HG03139 (cell line): ENCODE data around the gene MRPL43.
"Not testable (repeated sequence)": the region's sequence is repeated elsewhere in the genome, so short reads cannot be mapped to it uniquely, and the experiment has no call there.

ENCODE experiments used
- ATAC-seq: cut with Tn5 transposase; IDR thresholded peaks from one replicate; pipeline ENCODE4 v1.9.1; 2021; ENCODE audit not compliant: unreplicated experiment

Gene MRPL43

DNA sequence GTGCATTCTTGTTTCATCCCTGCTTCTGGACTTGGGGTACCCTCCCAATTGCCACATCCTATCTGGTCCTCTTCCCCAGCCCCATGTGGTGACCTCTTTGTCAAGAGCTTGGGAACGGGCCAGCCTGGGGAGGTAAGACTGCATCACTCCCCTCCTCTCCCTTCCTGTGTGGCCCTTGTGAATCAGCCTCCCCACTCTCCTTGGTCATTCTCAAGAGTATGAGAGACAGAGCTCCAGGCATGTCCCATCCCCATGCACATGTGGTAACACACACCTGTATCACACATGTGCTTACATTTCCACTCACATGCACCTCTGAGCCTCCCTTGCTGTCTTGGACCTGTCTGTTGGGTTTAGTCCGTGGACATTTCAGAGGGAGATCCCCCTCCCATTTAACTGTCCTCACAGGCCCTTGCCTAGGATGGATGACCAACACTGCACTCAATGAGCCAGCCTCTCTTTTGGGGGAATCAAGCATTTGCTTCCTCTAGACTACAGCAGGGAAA, 2.6 kb downstream of the MRPL43 start:
- ATAC-seq: no peak

- no peak for ATAC-seq
Observed at GRCh38 chr10:100983868-100984671, 3.2 kb downstream of the MRPL43 start.

- no peak for ATAC-seq
Observed at GRCh38 chr10:100982916-100983830, 4.1 kb downstream of the MRPL43 start.

DNA sequence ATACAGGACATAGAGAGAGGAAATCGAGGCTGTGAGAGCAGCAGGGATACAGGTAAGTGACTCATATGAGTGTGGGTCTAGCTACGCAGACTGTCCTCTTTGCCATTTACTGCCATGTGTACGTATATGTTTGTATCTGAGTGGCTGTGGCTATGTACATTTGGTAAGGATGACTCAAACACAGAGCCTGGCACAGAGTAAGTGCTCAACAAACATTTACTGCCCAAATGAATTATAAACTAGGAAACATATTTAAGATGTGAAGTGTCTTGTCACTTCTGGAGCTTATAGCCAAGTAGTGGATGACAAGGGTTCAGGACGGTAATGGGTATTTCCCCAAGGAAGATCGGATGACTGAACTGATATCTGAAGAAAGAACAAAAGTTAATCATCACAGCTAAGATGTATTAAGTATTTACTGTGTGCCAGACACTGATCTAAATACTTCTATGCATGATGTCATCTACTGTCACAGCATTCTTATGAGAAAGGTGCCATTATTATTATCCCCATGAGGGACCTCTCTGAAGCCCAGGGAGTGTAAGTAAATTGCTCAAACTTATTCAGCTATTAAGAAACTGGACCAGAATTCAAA, 6.0 kb downstream of the MRPL43 start:
- no peak for ATAC-seq

GRCh38 chr10:100980711-100981110, 6.6 kb downstream of the MRPL43 start:
- no peak for ATAC-seq

DNA sequence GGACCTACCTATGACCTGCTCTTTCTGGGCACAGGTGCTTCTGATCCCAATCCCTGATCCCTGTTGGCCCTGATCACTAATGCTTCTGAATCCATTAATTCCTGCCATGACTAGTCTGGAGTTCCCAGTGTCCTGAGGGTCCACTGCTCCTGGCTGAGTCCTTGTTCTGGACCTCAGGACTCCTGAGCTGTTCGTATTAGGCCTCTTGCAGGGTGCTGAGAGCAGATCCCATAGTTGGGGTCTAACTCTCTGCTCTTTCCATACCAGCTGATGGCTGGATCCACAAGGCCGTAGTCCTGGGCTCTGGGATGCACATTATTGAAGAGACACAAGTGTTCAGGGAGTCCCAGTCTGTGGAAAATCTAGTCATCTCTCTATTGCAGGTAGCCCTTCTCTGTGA, 7.0 kb downstream of the MRPL43 start:
- ATAC-seq: no peak

- no peak for ATAC-seq
Observed at GRCh38 chr10:100979791-100980272, 7.5 kb downstream of the MRPL43 start.

DNA sequence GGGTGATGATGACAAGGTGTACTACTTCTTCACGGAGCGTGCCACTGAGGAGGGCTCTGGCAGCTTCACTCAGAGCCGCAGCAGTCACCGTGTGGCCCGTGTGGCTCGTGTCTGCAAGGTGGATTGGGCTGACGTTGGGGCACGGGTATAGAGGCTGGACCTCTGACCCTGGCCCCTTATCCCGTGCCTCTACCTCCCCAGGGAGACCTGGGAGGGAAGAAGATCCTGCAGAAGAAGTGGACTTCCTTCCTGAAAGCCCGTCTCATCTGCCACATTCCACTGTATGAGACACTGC, 8.4 kb downstream of the MRPL43 start:
- ATAC-seq: no peak

GRCh38 chr10:100978121-100978900, 9.0 kb downstream of the MRPL43 start:
- no peak for ATAC-seq

DNA sequence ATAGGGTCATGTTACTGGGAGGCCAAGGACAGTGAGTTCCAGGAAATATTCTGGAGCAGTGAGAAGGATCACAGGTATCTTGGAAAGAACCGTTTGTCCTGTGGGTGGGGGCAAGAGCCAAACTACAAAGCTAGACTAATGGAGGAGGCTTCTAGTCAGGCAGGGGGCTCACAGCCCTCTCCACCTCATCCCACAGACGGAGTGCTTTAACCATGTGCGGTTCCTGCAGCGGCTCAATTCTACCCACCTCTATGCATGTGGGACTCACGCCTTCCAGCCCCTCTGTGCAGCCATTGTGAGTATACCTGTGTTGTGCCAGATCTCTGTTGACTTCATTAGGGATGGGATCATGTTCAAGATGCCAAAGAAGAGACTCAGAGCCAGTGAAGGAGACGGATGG, 9.9 kb downstream of the MRPL43 start:
- ATAC-seq: no peak

DNA sequence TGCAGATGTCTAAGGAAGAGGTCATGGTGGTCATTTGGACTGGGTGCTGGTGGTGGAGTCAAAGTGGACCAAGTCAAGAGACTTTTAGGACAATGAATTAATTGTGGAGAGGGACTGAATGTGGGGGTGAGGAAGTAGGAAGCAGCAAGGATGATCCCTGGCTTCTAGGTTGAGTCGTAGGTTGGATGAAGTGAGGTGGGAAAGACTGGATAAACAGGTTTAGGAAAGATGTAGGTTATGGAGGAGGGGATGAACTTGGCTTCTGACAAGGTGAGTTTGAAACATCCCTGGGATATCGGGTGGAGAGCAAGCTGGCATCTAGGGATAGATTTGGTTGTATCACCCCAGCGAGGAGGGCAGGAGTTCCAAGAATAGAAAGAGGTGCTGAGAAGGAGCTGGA, 10.4 kb downstream of the MRPL43 start:
- ATAC-seq: no peak

- not testable (repeated sequence) for ATAC-seq
Observed at GRCh38 chr10:100975397-100975796, 11.9 kb downstream of the MRPL43 start.

DNA sequence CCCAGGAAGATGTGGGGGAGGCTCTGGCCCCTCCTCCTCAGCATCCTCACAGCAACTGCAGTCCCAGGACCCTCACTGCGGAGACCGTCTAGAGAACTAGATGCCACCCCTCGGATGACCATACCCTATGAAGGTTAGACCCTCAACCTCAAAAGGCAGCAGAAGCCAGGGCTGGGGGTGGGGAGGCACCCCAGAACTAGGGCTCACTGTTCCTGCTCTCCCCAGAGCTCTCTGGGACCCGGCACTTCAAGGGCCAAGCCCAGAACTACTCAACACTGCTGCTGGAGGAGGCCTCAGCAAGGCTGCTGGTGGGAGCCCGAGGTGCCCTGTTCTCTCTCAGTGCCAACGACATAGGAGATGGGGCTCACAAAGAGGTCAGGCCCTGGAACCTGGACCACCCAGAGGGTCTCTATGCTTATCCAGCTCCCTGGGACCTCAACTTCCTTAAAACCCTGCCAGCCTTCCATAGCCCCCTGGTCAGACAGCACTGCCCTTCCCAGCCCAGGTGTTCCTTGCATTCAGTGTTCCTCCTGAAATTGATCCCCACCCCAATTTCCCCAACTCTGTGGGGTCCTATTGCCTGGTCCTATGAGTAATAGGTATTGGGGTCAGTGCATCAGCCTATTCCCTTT, 14.3 kb downstream of the MRPL43 start:
- ATAC-seq: no peak

- ATAC-seq: no peak
Observed at GRCh38 chr10:100972115-100972903, 15.0 kb downstream of the MRPL43 start.

GRCh38 chr10:100970914-100971811, 16.1 kb downstream of the MRPL43 start:
- no peak for ATAC-seq

GRCh38 chr10:100970076-100970913, 17.0 kb downstream of the MRPL43 start:
- no peak for ATAC-seq
